Panc1 (cell line): ENCODE measurements around the gene NAA16. TPM values are rescaled to one million over a fixed set of nuclear protein-coding genes. Genes with fewer than 3 reads are reported as not detected.

ENCODE experiments used
- ATAC-seq: fragments of 200-7000 bp; cut with Tn5 transposase; 2 replicates; pipeline ENCODE4 v1.9.1; 2020; ENCODE audit warnings: mild to moderate bottlenecking, moderate library complexity
- BruUV-seq: library from RNA; stranded (reverse); fragments of 400-500 nt; replicated peaks from 2 replicates; lab custom pipeline; 2021; lab: Mats Ljungman, UMichigan
- CTCF ChIA-PET: fragments of 300-600 bp; sonication (Branson Sonifier 250); formaldehyde crosslinking; loops from one replicate; lab custom pipeline; 2022; ENCODE audit warnings: antibody characterized with exemption; lab: Charles Lee
- POLR2A ChIA-PET: fragments of 300-600 bp; sonication (Branson Sonifier 250); formaldehyde crosslinking; loops from one replicate; lab custom pipeline; 2022; ENCODE audit warnings: antibody characterized with exemption; lab: Charles Lee
- DNase-seq: peaks from one replicate; pipeline ENCODE4 v3.0.0-alpha.2; 2010; ENCODE audit warnings: low read depth, low spot score
- H3K27ac ChIP-seq: 2 replicates; pipeline ENCODE4 v1.5.1; 2011; ENCODE audit warnings: mild to moderate bottlenecking, low read length, inconsistent platforms
- H3K27me3 ChIP-seq: fragments of 200-500 bp; sonication (Bioruptor generic); 2 replicates; pipeline ENCODE4 v1.6.0; 2014; ENCODE audit warnings: low read length, inconsistent platforms; ENCODE audit not compliant: control insufficient read depth, insufficient read depth
- H3K36me3 ChIP-seq: fragments of 200-500 bp; sonication (Bioruptor generic); 2 replicates; pipeline ENCODE4 v1.5.1; 2014; ENCODE audit warnings: inconsistent platforms, mild to moderate bottlenecking, low read length, moderate library complexity; ENCODE audit not compliant: control insufficient read depth, insufficient read depth
- H3K4me1 ChIP-seq: 2 replicates; pipeline ENCODE4 v1.5.1; 2011; ENCODE audit warnings: inconsistent platforms, mild to moderate bottlenecking, low read length, moderate library complexity; ENCODE audit not compliant: control insufficient read depth, insufficient read depth
- H3K4me3 ChIP-seq, 2 experiments: 2 replicates each; pipeline ENCODE4 v1.5.1; 2011 to 2012; ENCODE audit warnings: low read depth in 2 of 2, low read length in 2 of 2, mild to moderate bottlenecking in 2 of 2, inconsistent platforms in 1 of 2, moderate library complexity in 1 of 2
- H3K9me3 ChIP-seq: fragments of 200-500 bp; sonication (Bioruptor generic); 2 replicates; pipeline ENCODE4 v1.5.1; 2014; ENCODE audit warnings: low read depth, mild to moderate bottlenecking, inconsistent platforms, low read length, moderate library complexity; ENCODE audit not compliant: control insufficient read depth, insufficient read depth
- POLR2AphosphoS5 ChIP-seq: IDR thresholded peaks from 2 replicates; pipeline ENCODE4 v1.6.1; 2012; ENCODE audit warnings: mild to moderate bottlenecking, low read depth, low read length, moderate library complexity
- SIN3A ChIP-seq: IDR thresholded peaks from 2 replicates; pipeline ENCODE4 v1.6.1; 2012; ENCODE audit warnings: low read depth, mild to moderate bottlenecking, low read length, moderate library complexity, borderline replicate concordance; ENCODE audit not compliant: insufficient read depth
- TCF7L2 ChIP-seq: IDR thresholded peaks from 2 replicates; pipeline ENCODE4 v1.6.1; 2011; ENCODE audit warnings: mild to moderate bottlenecking, low read depth, low read length, inconsistent platforms
- in situ Hi-C: cut with HindIII; loops from 2 replicates; pipeline ENCODE4 v1.10.0; 2016; ENCODE audit warnings: low sequenced_read_pairs, low pct_unique_long_range_greater_than_20kb
- intact Hi-C: fragments of 100-400 bp; cut with micrococcal nuclease; formaldehyde crosslinking; loops from one replicate; pipeline ENCODE4 v1.10.0; 2022; ENCODE audit not compliant: unreplicated experiment
- total RNA-seq: library from RNA; stranded (reverse); gene quantifications from one replicate; pipeline ENCODE4 v1.2.1, GENCODE V29; 2021; ENCODE audit not compliant: unreplicated experiment
- TF ChIP-seq, protein P1 (sequence below), 2 experiments: IDR thresholded peaks; 2 replicates each; pipeline ENCODE4 v1.6.1; 2011 to 2012; ENCODE audit warnings: low read depth in 2 of 2, control low read depth in 1 of 2, low read length in 1 of 2, mild to moderate bottlenecking in 1 of 2, moderate library complexity in 1 of 2; ENCODE audit not compliant: insufficient read depth in 1 of 2
- TF ChIP-seq, protein P2 (sequence below): fragments of 450-650 bp; IDR thresholded peaks from 2 replicates; pipeline ENCODE4 v1.5.1; 2017; ENCODE audit warnings: mild to moderate bottlenecking

NAA16 gene
- total RNA-seq, 1 experiment from 2014 or later = 24.2 TPM

DNA sequence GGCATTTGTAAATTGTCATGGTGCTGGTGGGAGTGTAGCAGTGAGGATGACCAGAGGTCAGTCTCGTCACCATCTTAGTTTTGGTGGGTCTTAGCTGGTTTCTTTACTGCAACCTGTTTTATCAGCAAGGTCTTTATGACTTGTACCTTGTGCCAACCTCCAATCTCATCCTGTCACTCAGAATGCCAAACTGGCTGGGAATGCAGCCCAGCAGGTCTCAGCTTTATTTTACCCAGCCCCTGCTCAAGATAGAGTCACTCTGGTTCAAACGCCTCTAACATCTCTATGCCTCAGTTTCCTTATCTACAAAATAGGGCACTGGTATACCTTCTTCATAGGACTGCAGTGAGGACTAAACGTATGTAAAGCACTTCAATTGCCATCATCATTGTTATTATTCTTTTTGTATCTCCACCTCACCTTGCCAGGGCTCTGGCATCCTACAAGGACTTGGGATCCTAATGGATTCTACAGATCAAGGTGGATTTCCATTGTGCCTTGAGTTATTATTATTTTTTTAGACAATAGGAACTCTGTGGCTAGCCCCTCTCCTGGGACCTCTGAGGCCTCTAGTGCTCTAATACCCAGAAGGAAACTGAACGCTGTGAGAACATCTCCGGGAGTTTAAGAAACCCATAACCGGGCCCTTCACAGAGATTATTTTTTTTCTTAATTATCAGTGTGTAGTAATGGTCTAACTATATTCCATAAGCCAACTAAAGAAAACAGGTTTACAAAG is 77.2 kb downstream of the NAA16 start:
- Histone ChIP-seq H3K27ac (no peak overlapping the region), H3K9me3 (no peaks in the 10 kb centered on the region), H3K4me1 (no peaks in the 10 kb centered on the region), H3K4me3 (no peak overlapping the region), H3K36me3 (no peaks in the 10 kb centered on the region), H3K27me3 (no peaks in the 10 kb centered on the region)
- no TSS peak for BruUV-seq
- in situ Hi-C loops = no loop called here
- ChIA-PET CTCF (no interaction called here), POLR2A (no interaction called here)
- no peak for DNase-seq
- no peak for ATAC-seq
- TF ChIP-seq, protein P1, sequence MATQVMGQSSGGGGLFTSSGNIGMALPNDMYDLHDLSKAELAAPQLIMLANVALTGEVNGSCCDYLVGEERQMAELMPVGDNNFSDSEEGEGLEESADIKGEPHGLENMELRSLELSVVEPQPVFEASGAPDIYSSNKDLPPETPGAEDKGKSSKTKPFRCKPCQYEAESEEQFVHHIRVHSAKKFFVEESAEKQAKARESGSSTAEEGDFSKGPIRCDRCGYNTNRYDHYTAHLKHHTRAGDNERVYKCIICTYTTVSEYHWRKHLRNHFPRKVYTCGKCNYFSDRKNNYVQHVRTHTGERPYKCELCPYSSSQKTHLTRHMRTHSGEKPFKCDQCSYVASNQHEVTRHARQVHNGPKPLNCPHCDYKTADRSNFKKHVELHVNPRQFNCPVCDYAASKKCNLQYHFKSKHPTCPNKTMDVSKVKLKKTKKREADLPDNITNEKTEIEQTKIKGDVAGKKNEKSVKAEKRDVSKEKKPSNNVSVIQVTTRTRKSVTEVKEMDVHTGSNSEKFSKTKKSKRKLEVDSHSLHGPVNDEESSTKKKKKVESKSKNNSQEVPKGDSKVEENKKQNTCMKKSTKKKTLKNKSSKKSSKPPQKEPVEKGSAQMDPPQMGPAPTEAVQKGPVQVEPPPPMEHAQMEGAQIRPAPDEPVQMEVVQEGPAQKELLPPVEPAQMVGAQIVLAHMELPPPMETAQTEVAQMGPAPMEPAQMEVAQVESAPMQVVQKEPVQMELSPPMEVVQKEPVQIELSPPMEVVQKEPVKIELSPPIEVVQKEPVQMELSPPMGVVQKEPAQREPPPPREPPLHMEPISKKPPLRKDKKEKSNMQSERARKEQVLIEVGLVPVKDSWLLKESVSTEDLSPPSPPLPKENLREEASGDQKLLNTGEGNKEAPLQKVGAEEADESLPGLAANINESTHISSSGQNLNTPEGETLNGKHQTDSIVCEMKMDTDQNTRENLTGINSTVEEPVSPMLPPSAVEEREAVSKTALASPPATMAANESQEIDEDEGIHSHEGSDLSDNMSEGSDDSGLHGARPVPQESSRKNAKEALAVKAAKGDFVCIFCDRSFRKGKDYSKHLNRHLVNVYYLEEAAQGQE (IDR thresholded peaks at IDR 0.05; ENCODE audit: insufficient read depth in 1 of 2, low read depth in 2 of 2, low read length in 1 of 2) = no peak
- TF ChIP-seq SIN3A (no peak), POLR2AphosphoS5 (no peak), TCF7L2 (no peak)
- TF ChIP-seq, protein P2, sequence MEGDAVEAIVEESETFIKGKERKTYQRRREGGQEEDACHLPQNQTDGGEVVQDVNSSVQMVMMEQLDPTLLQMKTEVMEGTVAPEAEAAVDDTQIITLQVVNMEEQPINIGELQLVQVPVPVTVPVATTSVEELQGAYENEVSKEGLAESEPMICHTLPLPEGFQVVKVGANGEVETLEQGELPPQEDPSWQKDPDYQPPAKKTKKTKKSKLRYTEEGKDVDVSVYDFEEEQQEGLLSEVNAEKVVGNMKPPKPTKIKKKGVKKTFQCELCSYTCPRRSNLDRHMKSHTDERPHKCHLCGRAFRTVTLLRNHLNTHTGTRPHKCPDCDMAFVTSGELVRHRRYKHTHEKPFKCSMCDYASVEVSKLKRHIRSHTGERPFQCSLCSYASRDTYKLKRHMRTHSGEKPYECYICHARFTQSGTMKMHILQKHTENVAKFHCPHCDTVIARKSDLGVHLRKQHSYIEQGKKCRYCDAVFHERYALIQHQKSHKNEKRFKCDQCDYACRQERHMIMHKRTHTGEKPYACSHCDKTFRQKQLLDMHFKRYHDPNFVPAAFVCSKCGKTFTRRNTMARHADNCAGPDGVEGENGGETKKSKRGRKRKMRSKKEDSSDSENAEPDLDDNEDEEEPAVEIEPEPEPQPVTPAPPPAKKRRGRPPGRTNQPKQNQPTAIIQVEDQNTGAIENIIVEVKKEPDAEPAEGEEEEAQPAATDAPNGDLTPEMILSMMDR = no peak
- intact Hi-C loops = loop anchor here (10.0 kb wide), 1 partner anchor 266 kb away; no protein-coding TSS in a partner anchor

DNA sequence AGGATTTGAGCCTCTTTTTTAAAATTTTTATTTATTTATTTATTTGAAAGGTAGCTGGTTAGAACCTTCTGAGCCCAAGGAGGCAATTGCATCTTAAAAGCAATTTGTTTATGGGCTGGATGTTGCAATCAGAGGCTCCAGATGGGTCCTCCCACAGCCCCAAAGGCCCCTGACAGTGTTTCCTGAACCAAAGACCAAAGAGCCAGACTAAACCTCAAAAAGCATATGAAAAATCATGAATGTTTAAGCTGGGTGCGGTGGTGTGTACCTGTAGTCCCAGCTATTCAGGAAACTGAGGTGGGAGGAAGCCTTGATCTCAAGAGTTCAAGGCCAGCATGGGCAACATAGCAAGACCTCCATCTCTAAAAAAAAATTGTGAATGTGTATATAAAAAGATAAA is 78.5 kb downstream of the NAA16 start:
- H3K4me1 ChIP-seq = no peaks in the 10 kb centered on the region
- ChIA-PET POLR2A (no interaction called here), CTCF (no interaction called here)
- H3K27me3 ChIP-seq = no peaks in the 10 kb centered on the region
- ATAC-seq = no peak
- no TSS peak for BruUV-seq
- DNase-seq = no peak
- H3K27ac ChIP-seq = no peak overlapping the region
- in situ Hi-C loops (no loop called here), intact Hi-C loops (loop anchor here (10.0 kb wide), 1 partner anchor 265 kb away; no protein-coding TSS in a partner anchor)
- TF ChIP-seq, protein P1 (IDR thresholded peaks at IDR 0.05; ENCODE audit: insufficient read depth in 1 of 2, low read depth in 2 of 2, low read length in 1 of 2) = no peak
- no peak for TF ChIP-seq TCF7L2
- TF ChIP-seq, protein P2 = no peak
- TF ChIP-seq SIN3A = no peak
- no peak for TF ChIP-seq POLR2AphosphoS5
- no peak overlapping the region for H3K4me3 ChIP-seq
- H3K36me3 ChIP-seq = no peaks in the 10 kb centered on the region
- no peaks in the 10 kb centered on the region for H3K9me3 ChIP-seq
